ENCODE measurements around the gene SORL1. TPM values are rescaled to one million over a fixed set of nuclear protein-coding genes. Genes with fewer than 3 reads are reported as not detected.

SORL1 gene
- total RNA-seq, 1 donor from 2014 or later: 7.1 TPM

DNA sequence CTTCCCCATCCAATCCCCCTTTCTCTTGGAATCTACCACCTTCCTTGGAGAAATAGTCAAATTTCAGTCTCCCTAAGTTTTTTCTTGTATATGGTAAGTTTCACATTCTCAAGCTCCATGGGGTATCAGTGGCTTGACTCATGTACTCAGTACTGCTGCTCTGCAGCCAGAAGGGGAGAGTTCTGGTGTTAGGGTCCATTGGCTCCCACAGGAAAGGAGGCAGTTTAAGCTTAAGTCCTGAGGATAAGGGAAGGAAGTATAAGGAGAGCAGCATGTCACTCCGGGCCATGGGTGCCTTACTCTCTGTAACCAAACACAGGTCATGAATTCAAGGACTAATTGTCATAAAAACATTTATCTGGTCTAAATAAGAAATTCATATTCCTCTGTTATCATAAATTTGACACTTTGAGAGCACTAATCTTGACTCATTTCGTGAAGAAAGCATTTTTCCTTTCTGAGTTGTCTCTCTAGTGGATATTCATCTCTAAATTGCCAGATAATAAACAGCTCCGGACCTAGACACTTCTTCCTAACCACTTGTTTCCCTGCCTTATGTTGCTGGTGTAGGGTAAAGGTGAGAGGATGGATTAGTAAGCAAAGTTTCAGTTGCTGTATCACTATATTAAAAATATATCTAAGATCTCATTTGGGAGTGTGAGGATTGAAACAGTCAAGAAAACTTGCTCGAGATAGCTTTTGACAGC is 20.1 kb upstream of the SORL1 start:
- no peaks in the 10 kb centered on the region for H3K9me3 ChIP-seq (replicated peaks)
- H3K27me3 ChIP-seq (ENCODE audit: low read depth): peaks cover 11% of the 10 kb centered on the region
- H3K36me3 ChIP-seq: no peaks in the 10 kb centered on the region
- no peak for DNase-seq
- intact Hi-C loops (cut with micrococcal nuclease): no loop called here
- H3K4me3 ChIP-seq: no peak overlapping the region
- TF ChIP-seq, protein P1, sequence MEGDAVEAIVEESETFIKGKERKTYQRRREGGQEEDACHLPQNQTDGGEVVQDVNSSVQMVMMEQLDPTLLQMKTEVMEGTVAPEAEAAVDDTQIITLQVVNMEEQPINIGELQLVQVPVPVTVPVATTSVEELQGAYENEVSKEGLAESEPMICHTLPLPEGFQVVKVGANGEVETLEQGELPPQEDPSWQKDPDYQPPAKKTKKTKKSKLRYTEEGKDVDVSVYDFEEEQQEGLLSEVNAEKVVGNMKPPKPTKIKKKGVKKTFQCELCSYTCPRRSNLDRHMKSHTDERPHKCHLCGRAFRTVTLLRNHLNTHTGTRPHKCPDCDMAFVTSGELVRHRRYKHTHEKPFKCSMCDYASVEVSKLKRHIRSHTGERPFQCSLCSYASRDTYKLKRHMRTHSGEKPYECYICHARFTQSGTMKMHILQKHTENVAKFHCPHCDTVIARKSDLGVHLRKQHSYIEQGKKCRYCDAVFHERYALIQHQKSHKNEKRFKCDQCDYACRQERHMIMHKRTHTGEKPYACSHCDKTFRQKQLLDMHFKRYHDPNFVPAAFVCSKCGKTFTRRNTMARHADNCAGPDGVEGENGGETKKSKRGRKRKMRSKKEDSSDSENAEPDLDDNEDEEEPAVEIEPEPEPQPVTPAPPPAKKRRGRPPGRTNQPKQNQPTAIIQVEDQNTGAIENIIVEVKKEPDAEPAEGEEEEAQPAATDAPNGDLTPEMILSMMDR (IDR thresholded peaks at IDR 0.05; ENCODE audit: borderline replicate concordance): no peak
- peaks cover 5% of the 10 kb centered on the region for H3K4me1 ChIP-seq
- no peak overlapping the region for H3K27ac ChIP-seq (replicated peaks)

DNA sequence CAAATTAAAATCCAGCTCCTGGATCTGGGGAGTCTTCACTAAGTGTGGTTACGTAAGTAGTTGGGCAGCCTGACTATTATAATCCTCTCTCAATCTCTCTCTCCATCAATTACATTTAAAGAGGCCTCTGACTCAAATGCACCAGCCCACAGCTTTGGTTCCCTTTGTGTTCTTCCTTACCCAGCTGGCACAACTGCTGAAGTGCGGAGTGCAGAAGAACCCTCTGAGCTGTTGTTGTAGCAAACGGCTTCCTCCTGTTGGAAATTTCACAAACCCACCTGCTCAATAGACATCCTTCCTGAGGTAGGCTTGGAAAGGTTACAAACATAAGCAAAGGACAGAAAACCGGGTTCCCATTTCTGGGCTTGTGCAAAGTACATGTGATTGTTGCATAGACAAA is 17.0 kb upstream of the SORL1 start:
- no peak overlapping the region for H3K4me3 ChIP-seq
- no peak overlapping the region for H3K27ac ChIP-seq (replicated peaks)
- intact Hi-C loops (cut with micrococcal nuclease): no loop called here
- no peaks in the 10 kb centered on the region for H3K27me3 ChIP-seq (ENCODE audit: low read depth)
- TF ChIP-seq, protein P1 (IDR thresholded peaks at IDR 0.05; ENCODE audit: borderline replicate concordance): no peak
- H3K9me3 ChIP-seq (replicated peaks): no peaks in the 10 kb centered on the region
- no peaks in the 10 kb centered on the region for H3K4me1 ChIP-seq
- H3K36me3 ChIP-seq: no peaks in the 10 kb centered on the region
- DNase-seq: no peak

DNA sequence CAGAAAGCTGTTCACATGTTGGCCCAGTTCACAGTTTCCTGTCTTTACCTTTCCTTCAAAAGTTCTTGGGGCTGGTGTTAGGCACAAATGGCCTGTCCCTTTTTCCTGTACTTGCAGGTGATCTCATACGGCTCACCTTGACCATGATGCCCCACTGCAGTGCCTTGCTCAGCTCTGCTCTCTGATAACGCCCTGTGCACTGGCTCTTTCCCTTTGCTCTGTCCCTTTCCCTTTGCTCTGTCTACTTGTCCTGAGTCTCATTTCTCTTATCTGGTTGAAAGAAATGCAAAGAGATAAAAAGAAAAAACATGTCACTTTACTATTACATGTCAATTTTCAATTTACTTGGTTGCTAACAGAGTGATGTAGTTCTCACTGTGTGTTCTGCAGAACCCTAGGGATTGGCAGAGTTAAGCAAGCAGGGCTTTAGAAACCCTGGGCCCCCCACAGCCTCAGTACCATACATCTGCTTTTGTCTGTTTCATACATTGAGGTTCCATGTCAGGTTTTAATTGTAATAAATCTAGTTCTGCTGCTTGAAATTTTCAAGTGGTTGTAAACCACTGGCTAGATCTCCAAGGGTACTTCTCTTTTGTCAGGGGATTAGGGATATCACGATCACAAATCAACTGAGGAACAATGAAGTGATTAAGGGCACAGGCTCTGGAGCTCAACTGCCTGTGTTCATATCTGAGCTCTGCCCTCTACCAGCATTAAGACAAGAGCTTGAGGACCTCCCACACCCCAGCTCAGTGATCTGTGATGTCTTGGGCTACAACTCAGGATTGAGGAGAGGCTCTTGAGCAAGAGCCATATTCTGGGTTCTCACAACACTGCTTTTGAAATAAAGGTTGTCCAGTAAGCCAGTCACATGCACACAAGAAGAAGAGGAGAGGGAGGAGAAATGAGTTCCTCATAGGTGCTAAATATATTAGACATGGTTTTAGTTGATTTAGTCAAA is 16.3 kb upstream of the SORL1 start:
- Histone ChIP-seq H3K9me3 (replicated peaks) (no peaks in the 10 kb centered on the region), H3K4me1 (no peaks in the 10 kb centered on the region), H3K36me3 (no peaks in the 10 kb centered on the region), H3K27me3 (ENCODE audit: low read depth) (no peaks in the 10 kb centered on the region), H3K27ac (replicated peaks) (no peak overlapping the region), H3K4me3 (no peak overlapping the region)
- no peak for DNase-seq
- TF ChIP-seq, protein P1 (IDR thresholded peaks at IDR 0.05; ENCODE audit: borderline replicate concordance): no peak
- intact Hi-C loops (cut with micrococcal nuclease): no loop called here

DNA sequence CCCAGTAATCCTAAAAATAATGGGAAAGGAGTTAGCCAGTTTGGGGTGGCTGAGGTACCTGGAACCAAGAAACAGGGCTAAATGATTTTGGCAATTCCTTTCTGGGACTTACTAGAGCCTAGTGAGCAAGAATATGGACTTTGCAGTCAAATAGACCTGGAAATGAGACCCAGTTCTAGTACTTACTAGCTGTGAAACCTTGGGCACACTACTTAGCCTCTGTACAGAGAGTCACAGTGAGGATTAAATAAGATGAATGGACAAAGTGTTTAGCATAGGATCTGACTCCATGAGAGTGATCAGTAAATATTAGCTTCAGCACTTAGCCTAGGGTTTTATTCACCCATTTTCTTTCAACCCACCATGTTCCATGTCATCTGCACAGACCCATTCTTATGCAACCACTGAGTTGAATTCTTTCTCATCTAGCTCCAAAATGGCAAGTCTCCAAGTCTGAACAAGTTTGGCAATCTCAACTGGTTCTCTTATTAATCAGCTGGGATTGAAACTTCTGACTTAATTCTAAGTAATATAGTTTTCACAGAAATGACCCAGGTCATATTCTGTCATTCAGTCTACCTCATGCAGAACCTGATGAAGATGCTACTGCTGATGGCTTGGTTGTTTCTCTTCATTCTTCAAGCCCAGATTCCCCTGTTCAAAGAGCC is 15.0 kb upstream of the SORL1 start:
- no peak overlapping the region for H3K27ac ChIP-seq (replicated peaks)
- H3K4me1 ChIP-seq: no peaks in the 10 kb centered on the region
- H3K27me3 ChIP-seq (ENCODE audit: low read depth): no peaks in the 10 kb centered on the region
- no peak for DNase-seq
- H3K4me3 ChIP-seq: no peak overlapping the region
- no peaks in the 10 kb centered on the region for H3K9me3 ChIP-seq (replicated peaks)
- H3K36me3 ChIP-seq: no peaks in the 10 kb centered on the region
- intact Hi-C loops (cut with micrococcal nuclease): no loop called here
- TF ChIP-seq, protein P1 (IDR thresholded peaks at IDR 0.05; ENCODE audit: borderline replicate concordance): no peak

DNA sequence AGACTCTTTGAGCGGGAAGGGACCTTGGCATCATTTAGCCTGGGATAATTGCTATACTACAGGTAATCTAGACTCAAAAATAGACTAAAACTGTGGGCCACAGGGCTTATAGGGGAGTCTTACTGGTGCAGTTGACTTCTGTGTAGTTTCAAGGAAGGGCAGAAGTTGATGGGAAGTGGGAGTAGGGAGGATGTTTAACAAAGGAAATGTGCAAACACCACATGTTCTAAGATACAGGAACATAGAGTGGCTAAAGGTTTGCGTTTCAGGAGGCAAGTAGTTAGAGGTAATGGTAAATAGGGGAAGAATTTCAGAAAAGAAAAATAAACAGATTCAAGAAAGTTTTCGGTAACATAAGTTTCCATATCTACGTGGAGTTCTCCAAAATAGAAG is 14.4 kb upstream of the SORL1 start:
- Histone ChIP-seq H3K4me3 (no peak overlapping the region), H3K27me3 (ENCODE audit: low read depth) (no peaks in the 10 kb centered on the region), H3K27ac (replicated peaks) (no peak overlapping the region), H3K9me3 (replicated peaks) (no peaks in the 10 kb centered on the region), H3K36me3 (no peaks in the 10 kb centered on the region), H3K4me1 (no peaks in the 10 kb centered on the region)
- TF ChIP-seq, protein P1 (IDR thresholded peaks at IDR 0.05; ENCODE audit: borderline replicate concordance): no peak
- no peak for DNase-seq
- intact Hi-C loops (cut with micrococcal nuclease): no loop called here
